K562 (cell line): Measurements from ENCODE around the gene FMNL3. TPM values are rescaled to one million over a fixed set of nuclear protein-coding genes. Genes with fewer than 3 reads are reported as not detected.

Experiments
- ATAC-seq: fragments of 200-7000 bp; cut with Tn5 transposase; 3 replicates; pipeline ENCODE4 v1.9.1; 2020; ENCODE audit warnings: moderate library complexity
- BruUV-seq: library from RNA; stranded (reverse); fragments of 400-500 nt; replicated peaks from 2 replicates; lab custom pipeline; 2021; lab: Mats Ljungman, UMichigan
- CTCF ChIA-PET: fragments of 300-600 bp; formaldehyde crosslinking; extraction: SDS; loops from one replicate; lab custom pipeline; 2021; ENCODE audit warnings: low intra/inter-chr PET ratio; lab: Yijun Ruan, JAX
- POLR2A ChIA-PET: fragments of 300-600, 350-650 bp; sonication (Branson Sonifier 250); formaldehyde crosslinking; extraction: SDS; loops from one replicate; lab custom pipeline; 2021; ENCODE audit warnings: antibody characterized with exemption, inconsistent platforms; lab: Yijun Ruan, JAX
- DNase-seq, 4 experiments: peaks; one replicate each; pipeline versions ENCODE4 v3.0.0 to v3.0.0-alpha.2; 2011 to 2018; ENCODE audit warnings: low spot score in 3 of 4, mixed read lengths in 3 of 4; ENCODE audit errors: extremely low read depth in 1 of 4
- FAIRE-seq: peaks from 2 replicates; lab custom pipeline; 2011; peaks lifted over from hg19 to GRCh38; lab: Jason Lieb, UNC
- H2AFZ ChIP-seq: 2 replicates; pipeline ENCODE4 v1.6.0; 2011; ENCODE audit warnings: low read depth, low read length, control low read depth, inconsistent platforms
- H3K27ac ChIP-seq: fragments of 200-600 bp; 3 replicates; pipeline ENCODE4 v1.8.0; 2011; ENCODE audit warnings: low read depth, mild to moderate bottlenecking, control low read depth, inconsistent platforms, low read length, moderate library complexity, mixed read lengths; ENCODE audit errors: extremely low read depth
- H3K27me3 ChIP-seq, 2 experiments: fragments of 300-600 bp in 1 of 2; 2 replicates in 1 of 2; 3 replicates in 1 of 2; pipeline versions ENCODE4 v1.6.0 to v1.8.0; 2011; ENCODE audit warnings: inconsistent platforms in 2 of 2, low read length in 2 of 2, mild to moderate bottlenecking in 1 of 2, mixed read lengths in 1 of 2, moderate library complexity in 1 of 2; ENCODE audit not compliant: control insufficient read depth in 2 of 2, insufficient read depth in 2 of 2
- H3K36me3 ChIP-seq: fragments of 300-600 bp; 3 replicates; pipeline ENCODE4 v1.8.0; 2011; ENCODE audit warnings: mild to moderate bottlenecking, low read length, inconsistent platforms; ENCODE audit not compliant: control insufficient read depth, insufficient read depth
- H3K4me1 ChIP-seq, 2 experiments: fragments of 200-600 bp in 1 of 2; replicated peaks in 1 of 2; 2 replicates in 1 of 2; 3 replicates in 1 of 2; pipeline versions ENCODE4 v1.5.1 to v1.8.0; 2011; ENCODE audit warnings: inconsistent platforms in 2 of 2, low read length in 2 of 2, mild to moderate bottlenecking in 1 of 2, mixed read lengths in 1 of 2, moderate library complexity in 1 of 2; ENCODE audit not compliant: control insufficient read depth in 2 of 2, insufficient read depth in 2 of 2
- H3K4me2 ChIP-seq: 2 replicates; pipeline ENCODE4 v1.6.1; 2011; ENCODE audit warnings: low read length, control low read depth, inconsistent platforms, mixed read lengths; ENCODE audit not compliant: insufficient read depth
- H3K4me3 ChIP-seq: fragments of 200-600 bp; sonication (generic), shearing (Covaris generic); 2 replicates; pipeline ENCODE4 v1.5.1; 2016; ENCODE audit warnings: control low read depth, inconsistent platforms
- H3K79me2 ChIP-seq: fragments of 200-600 bp; 3 replicates; pipeline ENCODE4 v1.8.0; 2011; ENCODE audit warnings: low read length, inconsistent platforms; ENCODE audit not compliant: control insufficient read depth, insufficient read depth
- H3K9ac ChIP-seq, 2 experiments: 2 replicates each; pipeline versions ENCODE4 v1.6.0 to v1.6.1; 2011; ENCODE audit warnings: low read depth in 2 of 2, low read length in 2 of 2, control low read depth in 1 of 2, inconsistent platforms in 1 of 2, mild to moderate bottlenecking in 1 of 2, mixed read lengths in 1 of 2; ENCODE audit not compliant: insufficient read depth in 1 of 2
- H3K9me1 ChIP-seq: one replicate; pipeline ENCODE4 v1.6.0; 2011; ENCODE audit warnings: inconsistent platforms, mild to moderate bottlenecking, low read length, moderate library complexity; ENCODE audit not compliant: control insufficient read depth, insufficient read depth
- H3K9me3 ChIP-seq: replicated peaks from 2 replicates; pipeline ENCODE4 v1.5.1; 2011; ENCODE audit warnings: low read depth, low read length, inconsistent platforms; ENCODE audit not compliant: control insufficient read depth, insufficient read depth
- H4K20me1 ChIP-seq: replicated peaks from 2 replicates; pipeline ENCODE4 v1.6.1; 2011; ENCODE audit warnings: low read length, inconsistent platforms, mixed read lengths; ENCODE audit not compliant: control insufficient read depth, insufficient read depth
- ATF3 ChIP-seq, 2 experiments: fragments of 450-650 bp in 1 of 2; sonication (generic) in 1 of 2; formaldehyde crosslinking in 1 of 2; IDR thresholded peaks in 1 of 2; conservative IDR thresholded peaks in 1 of 2; 2 replicates each; pipeline versions ENCODE4 v1.6.1 to v1.8.1; 2016 to 2023; ENCODE audit warnings: mild to moderate bottlenecking in 2 of 2, moderate library complexity in 2 of 2, inconsistent platforms in 1 of 2, missing genetic modification reagents in 1 of 2
- CEBPG ChIP-seq, 3 experiments: fragments of 200-800 bp in 1 of 3; sonication (Bioruptor generic) in 1 of 3; sonication (generic) in 1 of 3; formaldehyde crosslinking in 1 of 3; IDR thresholded peaks in 2 of 3; conservative IDR thresholded peaks in 1 of 3; 2 replicates each; pipeline versions ENCODE4 v1.6.1 to v1.8.0; 2016 to 2022; ENCODE audit warnings: missing compliant biosample characterization in 2 of 3, missing genetic modification characterization in 2 of 3, mild to moderate bottlenecking in 1 of 3, missing genetic modification reagents in 1 of 3
- ETS1 ChIP-seq: conservative IDR thresholded peaks from 2 replicates; pipeline ENCODE4 v1.6.1; 2011; ENCODE audit warnings: low read depth, mild to moderate bottlenecking, low read length; ENCODE audit not compliant: control insufficient read depth
- MEIS2 ChIP-seq: fragments of 450-650 bp; IDR thresholded peaks from 2 replicates; pipeline ENCODE4 v1.6.1; 2014; ENCODE audit warnings: mild to moderate bottlenecking; ENCODE audit not compliant: partially characterized antibody
- PKNOX1 ChIP-seq: fragments of 450-650 bp; IDR thresholded peaks from 2 replicates; pipeline ENCODE4 v1.6.1; 2016
- RBFOX2 ChIP-seq: fragments of 200-400 bp; formaldehyde crosslinking; IDR thresholded peaks from 2 replicates; pipeline ENCODE4 v1.6.1; 2017; ENCODE audit warnings: low read depth, mild to moderate bottlenecking, low read length, moderate library complexity
- WGBS: fragments of 100-300 bp; shearing (Covaris generic); methylation state at CpG from one replicate; pipeline ENCODE4 v1.1.6; 2016; ENCODE audit warnings: low coverage, mixed read lengths; ENCODE audit not compliant: insufficient coverage; ENCODE audit errors: missing lambda C conversion rate; 5-methylcytosine and 5-hydroxymethylcytosine counted together
- in situ Hi-C: fragments of 300-500 bp; cut with MboI; formaldehyde crosslinking; loops from 4 replicates; pipeline ENCODE4 v1.15.0; 2018; ENCODE audit warnings: inconsistent platforms, mixed read lengths
- intact Hi-C: fragments of 100-400 bp; cut with micrococcal nuclease; formaldehyde crosslinking; loops from 2 replicates; pipeline ENCODE4 v1.14.2; 2022
- polyA plus RNA-seq, 8 experiments: library from polyadenylated mRNA; depleted of rRNA in 4 of 8; stranded (reverse) in 5 of 8; unstranded in 3 of 8; fragments of >200 nt; fragmentation: Nextera tagmentation in 2 of 8; fragmentation: Illumina TruSeq in 1 of 8; extraction: Ambion mirVana in 2 of 8; extraction: Trizol in 1 of 8; gene quantifications; 2 replicates each; pipeline versions ENCODE4 v1.2.1 to v1.2.3, GENCODE V29; 2011 to 2014; ENCODE audit warnings: inconsistent platforms in 1 of 8, missing spikeins in 1 of 8
- total RNA-seq, 7 experiments: library from RNA; depleted of rRNA in 6 of 7; stranded (reverse); fragments of >200 nt in 6 of 7; fragmentation: Illumina TruSeq in 2 of 7; extraction: Trizol in 2 of 7; gene quantifications; 2 replicates each; pipeline versions ENCODE4 v1.2.1 to v1.2.3, GENCODE V29; 2011 to 2021; ENCODE audit warnings: low replicate concordance in 1 of 7

The FMNL3 gene
- total and polyA plus RNA-seq, 9 of the 15 experiments (the other 6 are each of a cell fraction or from before 2014, with no cell fraction given), result 0.49 to 14.4 (median 6.8) TPM

- no peak overlapping the region for H3K9ac ChIP-seq
- no peak overlapping the region for H2AFZ ChIP-seq
- H3K79me2 ChIP-seq, result peaks cover 99% of the 10 kb centered on the region
- TF ChIP-seq RBFOX2, result peak; percentile 35; the same call in 1 of the 2 replicates
- no peak for TF ChIP-seq CEBPG (CRISPR knock-in tag; IDR thresholded peaks at IDR 0.05)
- peak in 1 of 2 experiments; percentile 67; a peak in 2 of 4 replicates for TF ChIP-seq CEBPG (tag; conservative IDR thresholded peaks at IDR 0.05 in 1 of 2, IDR thresholded peaks at IDR 0.05 in 1 of 2)
- 0 out of 2 replicates have a peak, but pooled peaks have one; percentile 30 for TF ChIP-seq ATF3 (IDR thresholded peaks at IDR 0.05)
- TF ChIP-seq ATF3 (CRISPR knock-in tag; conservative IDR thresholded peaks at IDR 0.05), result no peak
- peak; percentile 83 for TF ChIP-seq MEIS2
- TF ChIP-seq ETS1, result no peak
- peak; percentile 66 for TF ChIP-seq PKNOX1
- intact Hi-C loops, result no loop called here
- no peak overlapping the region for H3K4me3 ChIP-seq
- H3K36me3 ChIP-seq, result peaks cover 70% of the 10 kb centered on the region
- 50% methylated on average over 1 of the region's 1 CpG for WGBS
- H3K27me3 ChIP-seq, result no peaks in the 10 kb centered on the region
- H3K27ac ChIP-seq, result peak overlapping the region; percentile 35; the same call in 1 of the 3 replicates
- H3K9me1 ChIP-seq, result peaks cover 4% of the 10 kb centered on the region
- peaks cover 4 to 42% of the 10 kb centered on the region in 2 experiments for H3K4me1 ChIP-seq
- peaks cover 23% of the 10 kb centered on the region for H4K20me1 ChIP-seq
- in situ Hi-C loops, result no loop called here
- H3K4me2 ChIP-seq, result no peak overlapping the region
- DNase-seq, result no peak
- no TSS peak for BruUV-seq
- ATAC-seq, result peak; percentile 28
- ChIA-PET POLR2A (interaction anchor here (0.7 to 3.0 kb wide), 6 partner anchors 9 to 1131 kb away, joined by 3 to 22 read pairs (median 7); no protein-coding TSS in a partner anchor), CTCF (no interaction called here)
- H3K9me3 ChIP-seq, result no peaks in the 10 kb centered on the region
- no peak for FAIRE-seq
These were observed 41.1 kb upstream of the FMNL3 start for GRCh38 chr12:49748306-49748705.
